Nephron (organoid): ENCODE measurements around the gene NRG2.

Experiments
- H3K27ac Mint-ChIP-seq, 3 experiments: 2 replicates each; pipeline ENCODE4 v1.8.0; 2020; ENCODE audit warnings: mixed read lengths in 3 of 3, mild to moderate bottlenecking in 2 of 3, moderate library complexity in 1 of 3
- H3K27me3 Mint-ChIP-seq: 2 replicates; pipeline ENCODE4 v1.8.0; 2021; ENCODE audit warnings: low read depth, mild to moderate bottlenecking, moderate library complexity, mixed read lengths
- H3K36me3 Mint-ChIP-seq: 2 replicates; pipeline ENCODE4 v1.8.0; 2020; ENCODE audit warnings: low read depth, mixed read lengths
- H3K4me1 Mint-ChIP-seq: 2 replicates; pipeline ENCODE4 v1.8.0; 2020; ENCODE audit warnings: mixed read lengths
- H3K4me3 Mint-ChIP-seq, 3 experiments: 2 replicates each; pipeline ENCODE4 v1.8.0; 2020; ENCODE audit warnings: mild to moderate bottlenecking in 3 of 3, mixed read lengths in 3 of 3, moderate library complexity in 2 of 3
- H3K9me3 Mint-ChIP-seq: 2 replicates; pipeline ENCODE4 v1.8.0; 2020; ENCODE audit warnings: mixed read lengths
- CTCF ChIP-seq, 3 experiments: fragments of 200-600 bp; sonication (generic); IDR thresholded peaks; one replicate each; pipeline ENCODE4 v1.5.0; 2021; ENCODE audit warnings: antibody characterized with exemption in 3 of 3; ENCODE audit not compliant: unreplicated experiment in 3 of 3

The NRG2 gene

GRCh38 chr5:139994234-139994633 is 48.9 kb downstream of the NRG2 start:
- H3K36me3 Mint-ChIP-seq: no peaks in the 10 kb centered on the region
- no peak overlapping the region for H3K27ac Mint-ChIP-seq
- no peak for TF ChIP-seq CTCF (IDR thresholded peaks at IDR 0.05; ENCODE audit: unreplicated experiment in 3 of 3)
- no peak overlapping the region for H3K4me3 Mint-ChIP-seq
- no peaks in the 10 kb centered on the region for H3K4me1 Mint-ChIP-seq
- H3K9me3 Mint-ChIP-seq: no peaks in the 10 kb centered on the region
- peaks cover 52% of the 10 kb centered on the region for H3K27me3 Mint-ChIP-seq

- no peak overlapping the region for H3K4me3 Mint-ChIP-seq
- H3K27me3 Mint-ChIP-seq: peaks cover 14% of the 10 kb centered on the region
- no peak for TF ChIP-seq CTCF (IDR thresholded peaks at IDR 0.05; ENCODE audit: unreplicated experiment in 3 of 3)
- H3K36me3 Mint-ChIP-seq: no peaks in the 10 kb centered on the region
- no peaks in the 10 kb centered on the region for H3K9me3 Mint-ChIP-seq
- no peak overlapping the region for H3K27ac Mint-ChIP-seq
- H3K4me1 Mint-ChIP-seq: peaks cover 6% of the 10 kb centered on the region
These were observed 57.4 kb downstream of the NRG2 start for GRCh38 chr5:139985733-139986132.

GRCh38 chr5:139985290-139985689 is 57.8 kb downstream of the NRG2 start:
- Mint-ChIP-seq H3K27ac (no peak overlapping the region), H3K27me3 (peaks cover 18% of the 10 kb centered on the region), H3K36me3 (no peaks in the 10 kb centered on the region), H3K4me3 (no peak overlapping the region), H3K4me1 (peaks cover 6% of the 10 kb centered on the region), H3K9me3 (no peaks in the 10 kb centered on the region)
- no peak for TF ChIP-seq CTCF (IDR thresholded peaks at IDR 0.05; ENCODE audit: unreplicated experiment in 3 of 3)

- Mint-ChIP-seq H3K4me1 (peaks cover 6% of the 10 kb centered on the region), H3K4me3 (no peak overlapping the region), H3K27me3 (peaks cover 23% of the 10 kb centered on the region), H3K36me3 (no peaks in the 10 kb centered on the region), H3K9me3 (no peaks in the 10 kb centered on the region), H3K27ac (no peak overlapping the region)
- TF ChIP-seq CTCF (IDR thresholded peaks at IDR 0.05; ENCODE audit: unreplicated experiment in 3 of 3): no peak
These were observed 58.3 kb downstream of the NRG2 start for GRCh38 chr5:139984816-139985215.

- no peak for TF ChIP-seq CTCF (IDR thresholded peaks at IDR 0.05; ENCODE audit: unreplicated experiment in 3 of 3)
- Mint-ChIP-seq H3K9me3 (peaks cover 3% of the 10 kb centered on the region), H3K27me3 (peaks cover 26% of the 10 kb centered on the region), H3K4me3 (no peak overlapping the region), H3K36me3 (no peaks in the 10 kb centered on the region), H3K4me1 (peaks cover 6% of the 10 kb centered on the region), H3K27ac (peak overlapping the region in 1 of 3 experiments; percentile 95)
These were observed 60.2 kb downstream of the NRG2 start for GRCh38 chr5:139982975-139983240.

GRCh38 chr5:139982157-139982974 is 60.7 kb downstream of the NRG2 start:
- H3K36me3 Mint-ChIP-seq: no peaks in the 10 kb centered on the region
- H3K4me3 Mint-ChIP-seq: peak overlapping the region; percentile 3 to 59 (median 36)
- peaks cover 26% of the 10 kb centered on the region for H3K27me3 Mint-ChIP-seq
- peaks cover 3% of the 10 kb centered on the region for H3K9me3 Mint-ChIP-seq
- peaks cover 6% of the 10 kb centered on the region for H3K4me1 Mint-ChIP-seq
- peak overlapping the region; percentile 49 to 95 (median 74) for H3K27ac Mint-ChIP-seq
- TF ChIP-seq CTCF (IDR thresholded peaks at IDR 0.05; ENCODE audit: unreplicated experiment in 3 of 3): no peak
